Erythroblast (primary cell): ENCODE results near the gene RIMKLB.

Experiments used
- GATA1 ChIP-seq: IDR thresholded peaks from 2 replicates; pipeline ENCODE4 v1.6.1; 2011; ENCODE audit warnings: low read depth, mild to moderate bottlenecking, control low read depth, low read length, moderate library complexity
- POLR2A ChIP-seq: IDR thresholded peaks from 2 replicates; pipeline ENCODE4 v1.6.1; 2011; ENCODE audit warnings: mild to moderate bottlenecking, low read length

DNA sequence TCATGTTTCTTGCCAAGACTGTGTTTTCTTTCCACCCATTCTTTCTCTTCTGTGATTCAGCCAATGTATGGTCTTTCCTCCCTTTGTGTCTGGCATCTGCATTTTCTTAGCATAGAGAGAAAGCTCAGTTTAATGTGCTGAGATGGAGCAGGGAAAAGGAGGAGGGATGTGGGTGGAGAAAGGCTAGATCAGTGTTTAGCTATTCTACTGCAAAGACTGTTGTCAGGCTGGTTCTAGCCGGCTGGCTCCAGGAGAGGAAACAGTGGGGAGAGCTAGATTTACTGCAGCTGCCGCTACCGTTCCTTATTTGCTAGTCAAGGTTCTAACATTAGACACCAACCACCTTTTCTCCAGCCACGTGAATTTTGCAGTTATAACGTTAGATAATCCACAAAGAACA lies 5.2 kb upstream of the RIMKLB start:
- TF ChIP-seq POLR2A (no peak), GATA1 (no peak)
